GF-D8 (cell line): ENCODE measurements around the gene SRGAP2C.
"Not testable (repeated sequence)": the region's sequence is repeated elsewhere in the genome, so short reads cannot be mapped to it uniquely, and the experiment has no call there.

Experiments
- DNase-seq: peaks from one replicate; lab custom pipeline; 2025; lab: John Stamatoyannopoulos, UW

The SRGAP2C gene

GRCh38 chr1:121184290-121185127 lies at the start of gene SRGAP2C, which contains the start of gene FAM72B:
Gene SRGAP2C, plus strand, starts transcription at chr1:121184975. Its CDS starts 2,472 bp downstream, at chr1:121187447.
Gene FAM72B, minus strand, starts transcription at chr1:121184340. Its CDS starts 851 bp downstream, at chr1:121183489.
- DNase-seq = peak; percentile 97

- not testable (repeated sequence) for DNase-seq
Observed at GRCh38 chr1:121140393-121140792, 44.4 kb upstream of the SRGAP2C start.

- not testable (repeated sequence) for DNase-seq
Observed at GRCh38 chr1:121148489-121149190, 36.1 kb upstream of the SRGAP2C start.

- DNase-seq = not testable (repeated sequence)
Observed at GRCh38 chr1:121151294-121151693, 33.5 kb upstream of the SRGAP2C start.

DNA sequence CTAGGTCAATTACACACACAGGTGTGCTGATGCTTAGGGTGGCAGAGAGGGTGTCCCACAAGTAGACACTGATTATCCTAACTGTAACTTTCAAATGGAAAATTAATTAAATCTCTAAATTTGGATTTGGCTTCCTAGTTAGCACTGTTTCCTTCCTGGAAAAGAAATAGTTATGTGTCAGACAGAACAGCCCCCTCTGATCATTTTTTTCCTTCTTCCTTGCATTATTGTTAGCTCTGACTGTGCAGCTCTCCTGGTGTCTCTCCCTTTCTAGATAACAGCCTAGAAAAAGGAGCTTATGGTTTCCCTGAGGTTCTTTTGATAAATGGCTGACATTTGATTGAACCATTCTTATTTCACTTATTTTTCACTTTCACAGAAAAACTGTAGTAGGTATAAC lies 32.0 kb upstream of the SRGAP2C start:
- DNase-seq = not testable (repeated sequence)

DNA sequence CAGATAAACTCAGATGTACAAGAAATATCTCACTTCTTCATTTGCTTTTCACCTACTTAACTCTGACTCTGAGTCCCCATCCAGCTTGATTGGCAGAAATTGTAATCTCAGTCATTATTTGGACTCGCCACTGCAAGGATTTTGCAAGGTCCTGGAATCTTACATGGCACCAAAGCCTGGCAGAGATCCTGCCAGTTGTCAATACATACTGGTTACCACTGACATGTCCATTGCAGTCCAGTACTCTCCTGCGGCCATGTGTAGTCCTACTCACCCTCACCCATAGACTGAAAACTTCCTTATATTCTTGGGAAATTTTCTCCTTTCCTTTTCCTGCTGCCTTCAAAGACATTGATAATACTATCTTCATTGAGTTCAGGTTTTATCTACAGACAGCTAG lies 30.0 kb upstream of the SRGAP2C start:
- not testable (repeated sequence) for DNase-seq

- not testable (repeated sequence) for DNase-seq
Observed at GRCh38 chr1:121155671-121156358, 29.0 kb upstream of the SRGAP2C start.

DNA sequence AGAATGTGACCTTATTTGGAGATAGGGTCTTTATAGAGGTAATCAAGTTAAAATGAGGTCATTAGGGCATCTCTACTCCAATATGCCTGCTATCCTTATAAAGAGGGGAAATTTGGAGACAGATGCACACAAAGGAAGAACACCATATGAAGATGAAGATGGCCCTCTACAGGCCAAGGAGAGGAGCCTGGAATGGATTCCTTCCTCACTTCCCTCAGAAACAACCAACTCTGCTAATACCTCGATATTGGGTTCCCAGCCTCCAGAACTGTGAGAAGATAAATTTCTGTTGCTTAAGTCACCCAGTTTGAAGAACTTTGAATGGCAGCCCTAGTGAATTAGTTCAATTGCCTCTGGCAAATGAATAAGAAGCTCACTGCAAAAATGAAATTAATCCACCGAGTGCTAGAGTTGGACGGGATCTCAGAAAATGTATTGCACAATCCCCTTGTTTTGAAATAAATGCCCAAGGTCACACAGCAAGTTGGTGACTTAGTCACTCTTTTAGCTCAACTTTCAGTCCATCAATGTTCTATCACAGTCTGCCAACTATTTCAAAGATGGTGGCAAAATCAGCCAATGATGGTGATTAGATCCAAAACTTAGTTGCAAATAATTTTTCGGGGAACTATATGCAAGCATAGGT lies 27.7 kb upstream of the SRGAP2C start:
- not testable (repeated sequence) for DNase-seq

DNA sequence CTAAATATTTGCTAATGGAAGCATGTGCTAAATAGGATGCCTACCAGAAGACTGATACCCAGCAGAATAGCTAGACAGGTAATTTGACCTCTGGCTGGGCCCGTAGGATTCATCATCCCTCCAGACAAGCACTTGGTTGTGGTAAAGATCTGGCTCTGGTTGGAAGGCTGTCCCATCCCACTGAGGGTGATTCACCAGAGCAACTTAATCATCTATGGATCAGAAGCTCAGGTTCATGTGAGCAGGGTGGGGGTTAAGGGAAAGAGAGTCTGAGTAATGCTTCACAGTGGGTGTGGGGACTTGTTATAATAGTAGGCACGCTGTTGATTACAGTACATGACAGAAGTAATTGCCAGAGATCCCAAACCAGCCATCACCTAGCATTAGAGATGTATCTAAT lies 27.2 kb upstream of the SRGAP2C start:
- DNase-seq = not testable (repeated sequence)

GRCh38 chr1:121160118-121160517 lies 24.7 kb upstream of the SRGAP2C start:
- DNase-seq = not testable (repeated sequence)

DNA sequence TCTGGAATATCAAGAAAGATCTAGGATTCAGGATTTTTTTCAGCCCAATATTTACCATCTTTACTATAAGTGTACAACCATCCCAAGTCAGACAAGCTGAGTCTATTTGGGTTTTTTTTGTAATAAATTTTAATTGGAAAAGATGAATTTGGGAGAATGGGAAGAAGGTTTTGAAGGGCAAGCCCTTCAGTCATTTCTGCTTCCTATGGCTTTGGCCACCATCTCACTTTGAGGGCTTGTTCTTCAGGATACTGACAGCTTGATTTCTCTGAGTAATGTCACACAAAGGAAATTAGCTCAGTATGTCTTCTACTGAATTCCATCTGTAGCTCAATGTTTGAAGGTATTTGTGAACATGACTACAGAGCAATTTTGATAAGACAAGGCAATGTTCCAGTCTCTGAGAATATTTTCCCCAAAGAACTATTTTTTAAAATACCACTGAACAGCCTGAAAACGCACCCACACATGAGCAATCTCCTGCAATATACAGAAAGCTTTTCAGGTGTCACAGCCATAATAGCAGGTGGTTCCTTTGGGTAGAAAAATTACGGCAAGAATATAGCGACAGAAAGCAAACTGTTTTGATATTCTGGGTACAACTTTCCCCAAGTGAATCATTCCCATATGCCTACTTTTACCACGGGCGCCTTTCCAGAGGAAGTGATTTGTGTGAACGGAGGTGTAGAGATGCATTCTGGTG lies 23.4 kb upstream of the SRGAP2C start:
- DNase-seq = not testable (repeated sequence)

DNA sequence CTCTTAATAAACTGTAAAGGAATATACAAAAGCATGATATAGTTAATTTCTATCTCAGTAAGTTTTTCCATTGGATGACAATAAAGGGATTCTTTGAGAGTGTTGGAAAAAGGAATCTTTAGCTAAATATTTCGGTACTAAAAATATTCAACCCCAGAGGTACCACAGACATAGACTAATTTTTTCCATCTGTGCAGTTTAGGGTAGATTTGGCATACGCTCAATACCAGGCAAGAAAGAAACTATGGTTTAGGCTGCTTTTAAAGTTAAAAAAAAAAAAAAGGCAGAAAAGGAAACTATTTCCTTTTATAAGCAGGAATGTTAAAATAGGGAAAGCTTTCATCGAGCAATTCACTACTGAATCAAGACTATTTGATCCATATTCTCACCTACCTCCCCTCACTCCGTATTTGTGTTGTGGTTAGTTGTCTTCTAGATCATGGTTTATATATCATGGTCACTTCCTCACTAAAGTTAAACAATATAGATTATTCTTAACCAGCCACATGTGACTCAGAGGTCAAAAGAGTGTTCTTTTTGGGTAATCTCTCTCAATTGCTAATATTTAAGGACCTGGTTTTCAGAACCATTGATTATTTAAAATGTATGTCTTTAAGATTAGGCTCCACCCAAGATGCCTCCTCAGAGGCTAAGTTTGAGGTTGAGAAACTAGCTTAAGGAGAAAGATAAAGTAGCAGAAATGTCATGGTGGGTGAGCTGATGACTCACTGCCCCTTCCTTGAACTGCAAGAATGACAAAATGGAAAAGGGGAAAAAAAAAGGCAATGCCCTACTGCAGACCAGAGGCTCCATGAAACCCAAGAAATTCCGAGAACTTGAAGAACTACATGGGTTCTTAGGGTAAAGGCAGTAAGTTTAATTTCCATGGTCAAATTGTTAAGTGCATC lies 20.7 kb upstream of the SRGAP2C start:
- peak; percentile 37 for DNase-seq

DNA sequence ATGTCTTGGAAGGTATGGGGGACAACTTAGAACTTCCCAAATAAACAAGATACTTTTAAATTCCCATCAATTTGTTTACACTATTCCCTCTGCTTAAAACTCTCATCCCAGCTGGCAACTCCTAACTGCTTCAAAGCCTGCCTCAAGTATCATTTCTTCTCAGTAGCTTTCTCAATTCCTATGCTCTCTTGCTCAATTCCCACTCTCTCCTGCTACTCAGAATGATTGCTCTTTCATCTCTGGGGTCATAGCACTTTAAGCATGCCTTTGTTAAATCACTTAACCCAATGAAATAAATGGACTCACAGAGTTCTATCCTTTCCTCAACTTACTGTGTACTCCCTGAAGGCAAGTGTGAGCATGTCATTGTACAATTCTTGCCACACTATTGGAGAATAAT lies 19.5 kb upstream of the SRGAP2C start:
- not testable (repeated sequence) for DNase-seq

DNA sequence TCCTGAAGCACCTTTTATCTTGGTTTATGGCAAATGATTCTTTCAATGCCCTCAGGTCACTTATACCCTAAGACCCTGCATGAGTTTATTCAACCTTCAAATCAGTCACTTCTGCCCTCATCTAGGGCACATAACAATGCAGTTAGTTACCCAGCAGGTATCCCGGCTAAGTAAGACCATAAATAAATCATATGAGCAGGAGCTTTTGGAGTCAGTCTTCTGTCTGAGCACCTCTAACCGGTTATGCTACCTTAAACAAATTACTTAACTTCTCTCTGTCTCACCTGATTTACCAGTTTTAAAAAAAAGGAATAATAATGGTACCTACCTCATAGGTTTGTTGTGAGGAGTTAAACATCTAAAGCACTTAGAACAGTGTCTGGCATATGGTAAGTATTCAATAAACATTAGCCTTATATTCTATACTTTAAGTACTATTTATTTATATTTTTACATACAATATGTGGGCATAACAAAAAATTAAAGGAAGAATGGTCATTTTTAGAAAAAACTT lies 17.5 kb upstream of the SRGAP2C start:
- DNase-seq = not testable (repeated sequence)

- not testable (repeated sequence) for DNase-seq
Observed at GRCh38 chr1:121168152-121168668, 16.6 kb upstream of the SRGAP2C start.

DNA sequence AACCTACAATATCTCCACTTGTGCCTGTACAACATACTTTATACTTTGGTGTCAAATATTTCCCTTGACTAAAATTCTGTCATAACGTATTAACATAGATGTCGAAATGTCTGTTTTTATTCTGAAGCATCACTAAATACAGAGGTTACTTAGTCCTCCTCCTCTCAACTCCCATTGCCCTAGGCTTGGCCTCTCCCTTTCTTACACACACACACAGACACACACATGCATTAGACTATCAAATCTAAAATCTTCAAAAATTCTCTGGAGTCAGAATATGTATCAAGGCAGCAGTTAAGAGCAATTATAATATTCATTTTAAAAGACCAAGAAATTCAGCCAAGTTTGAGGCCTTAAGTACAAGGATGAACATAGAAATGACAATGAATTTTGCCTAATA lies 8.1 kb upstream of the SRGAP2C start:
- DNase-seq = not testable (repeated sequence)

DNA sequence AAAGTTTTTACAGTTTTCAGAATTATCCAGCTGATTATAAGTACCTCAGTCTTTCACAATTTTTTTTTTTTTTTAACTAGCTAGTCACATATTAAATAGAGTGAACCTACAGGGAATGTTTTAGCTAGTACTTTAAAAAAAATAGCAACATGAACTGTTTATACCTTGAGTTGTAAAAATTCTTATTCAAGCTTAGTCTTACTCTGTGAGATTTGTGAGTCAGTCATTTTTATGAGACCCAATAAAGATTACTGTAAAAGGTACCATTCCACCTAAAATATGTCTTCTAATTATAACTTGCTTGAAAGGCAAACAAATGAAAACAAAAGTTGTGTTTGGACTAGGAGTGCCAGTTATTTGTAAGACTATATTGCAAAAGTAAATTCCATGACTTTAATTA lies 6.6 kb upstream of the SRGAP2C start:
- DNase-seq = not testable (repeated sequence)

DNA sequence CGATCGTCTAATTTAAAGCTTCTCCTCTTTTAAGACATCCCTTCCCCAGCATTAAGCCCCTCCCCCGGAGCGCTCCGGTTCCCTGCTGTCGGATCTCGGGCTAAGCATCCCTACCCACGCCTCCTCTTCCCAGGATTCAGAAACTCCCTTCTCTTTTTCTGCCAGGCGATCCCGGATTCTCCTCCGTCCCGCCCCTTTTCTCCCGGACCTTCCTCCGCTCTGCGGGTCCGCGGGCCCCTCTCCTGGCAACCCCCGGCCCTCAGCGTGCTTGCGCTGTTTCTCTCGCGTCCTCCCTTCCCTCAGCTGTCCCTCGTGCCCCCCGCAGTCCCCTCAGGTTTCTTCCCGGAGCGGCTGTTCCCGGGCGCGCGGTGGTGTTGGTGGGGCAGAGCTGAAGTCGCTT lies 908 bp upstream of the SRGAP2C start:
- DNase-seq = not testable (repeated sequence)

DNA sequence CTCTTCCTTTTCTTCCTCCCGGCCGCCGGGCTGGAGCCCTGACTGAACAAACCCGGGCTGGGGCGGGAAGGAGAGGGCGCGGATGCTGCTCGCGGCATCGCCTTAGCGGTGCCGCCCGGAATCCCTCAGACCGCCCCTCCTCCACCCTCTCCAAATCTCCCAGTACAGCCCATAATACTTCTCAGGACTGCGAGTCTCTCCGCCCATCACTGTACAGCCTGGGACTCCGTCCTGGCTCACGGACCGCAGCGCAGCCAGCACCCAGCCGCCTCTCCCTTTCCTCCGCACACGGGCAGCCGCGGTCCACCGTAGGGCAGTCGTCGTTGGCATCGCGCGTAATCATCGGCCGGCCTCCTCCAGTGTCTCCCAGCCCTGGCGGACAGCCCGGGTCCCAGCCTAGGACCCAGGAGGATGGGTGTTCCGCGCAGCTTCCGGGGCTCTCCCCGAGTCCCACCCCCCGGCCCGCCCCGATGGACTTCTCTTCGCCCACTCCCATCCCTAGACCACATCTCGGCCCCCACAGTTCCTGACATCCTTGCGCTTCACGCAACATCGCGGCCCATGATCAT lies 449 bp downstream of the SRGAP2C start:
- DNase-seq = not testable (repeated sequence)
